ENCODE results near the gene MAPK1.

MAPK1 gene

DNA sequence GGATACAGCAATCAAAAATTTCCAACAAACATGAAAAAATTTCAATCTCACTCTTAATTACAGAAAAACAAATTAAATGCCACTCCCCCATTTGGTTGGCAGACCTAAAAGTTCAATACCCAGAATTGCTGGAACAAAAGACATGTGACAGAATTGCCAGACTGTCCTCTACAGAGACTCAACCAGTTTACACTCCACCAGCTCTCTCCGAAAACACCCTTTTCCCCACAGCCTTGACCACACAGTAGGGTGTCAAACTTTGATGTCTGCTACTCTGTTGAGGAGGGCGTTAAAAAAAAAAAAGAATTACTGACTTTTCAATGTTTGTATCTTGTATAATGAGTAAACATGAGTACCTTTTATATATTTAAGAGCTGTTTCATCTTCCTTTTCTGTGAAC lies 87.2 kb downstream of the MAPK1 start:
- DNase-seq: no peak

DNA sequence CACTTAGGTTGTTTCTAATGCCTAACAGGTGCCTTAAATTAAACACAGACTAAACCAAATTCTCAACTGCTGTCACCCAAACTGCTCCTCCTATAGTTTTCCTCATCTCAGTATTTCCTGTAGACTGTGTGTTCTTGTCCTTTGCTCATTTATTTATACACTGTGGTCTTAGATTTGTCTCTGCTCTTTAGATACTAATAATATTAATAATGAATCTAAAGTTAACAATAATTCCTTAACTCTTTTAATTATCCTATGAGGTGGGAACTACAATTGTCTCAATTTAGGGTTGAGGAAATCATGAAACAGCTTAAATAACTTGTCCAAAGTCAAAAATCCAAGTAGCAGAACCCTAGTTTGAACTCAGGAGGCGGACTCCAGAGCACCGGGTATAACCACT lies 88.0 kb downstream of the MAPK1 start:
- no peak for DNase-seq

DNA sequence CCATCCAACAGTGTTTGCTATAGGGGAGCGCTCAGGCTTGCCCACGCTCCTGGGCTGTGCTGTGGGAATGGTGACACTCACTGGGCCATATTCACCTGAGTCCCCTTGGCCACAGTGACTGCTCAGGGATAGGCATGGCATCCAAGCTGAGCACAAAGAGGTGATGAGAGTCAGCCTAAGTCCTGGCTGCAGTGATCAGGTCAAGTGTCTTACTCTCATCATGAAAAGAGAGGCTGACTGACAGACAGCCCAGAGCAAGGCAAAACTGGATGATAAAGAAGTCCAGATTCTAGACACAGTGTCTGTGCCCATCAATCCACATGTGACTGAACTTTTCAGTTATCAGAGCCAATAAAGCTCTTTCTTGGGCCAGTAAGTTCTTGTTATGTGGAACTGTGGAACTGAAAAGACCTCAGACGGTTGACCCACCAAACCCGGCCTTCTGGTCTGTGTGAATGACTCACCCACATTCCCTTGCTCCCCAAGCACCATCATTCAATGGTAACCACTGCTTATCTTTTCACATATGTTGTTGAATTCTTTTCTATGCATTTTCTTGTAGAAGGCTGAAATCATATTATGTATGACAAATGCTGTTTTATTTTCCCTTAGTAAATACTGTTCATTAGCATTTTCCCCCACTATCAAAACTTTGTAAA lies 88.6 kb downstream of the MAPK1 start:
- DNase-seq: no peak

DNA sequence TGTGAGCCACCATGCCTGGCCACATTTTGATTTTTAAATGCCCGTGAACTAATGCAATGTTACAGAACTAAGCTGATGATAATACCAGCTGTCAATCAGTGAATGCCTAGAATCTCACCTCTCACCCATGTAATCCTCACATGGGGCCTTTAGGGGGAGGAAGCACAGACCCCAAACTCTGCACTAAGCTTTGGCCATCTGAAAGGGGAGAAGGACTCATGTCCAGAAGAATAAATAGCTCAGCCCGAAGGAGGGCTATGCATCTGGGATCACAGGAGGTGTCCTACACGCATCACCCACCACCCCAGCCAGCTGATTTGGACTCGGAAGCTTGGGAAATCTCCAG lies 95.8 kb downstream of the MAPK1 start:
- DNase-seq: no peak

GRCh38 chr22:21768435-21768834 lies 99.0 kb downstream of the MAPK1 start:
- no peak for DNase-seq

- DNase-seq: no peak
Measured at GRCh38 chr22:21766691-21767462, 100.6 kb downstream of the MAPK1 start.

GRCh38 chr22:21765909-21766529 lies 101.4 kb downstream of the MAPK1 start:
- DNase-seq: no peak

DNA sequence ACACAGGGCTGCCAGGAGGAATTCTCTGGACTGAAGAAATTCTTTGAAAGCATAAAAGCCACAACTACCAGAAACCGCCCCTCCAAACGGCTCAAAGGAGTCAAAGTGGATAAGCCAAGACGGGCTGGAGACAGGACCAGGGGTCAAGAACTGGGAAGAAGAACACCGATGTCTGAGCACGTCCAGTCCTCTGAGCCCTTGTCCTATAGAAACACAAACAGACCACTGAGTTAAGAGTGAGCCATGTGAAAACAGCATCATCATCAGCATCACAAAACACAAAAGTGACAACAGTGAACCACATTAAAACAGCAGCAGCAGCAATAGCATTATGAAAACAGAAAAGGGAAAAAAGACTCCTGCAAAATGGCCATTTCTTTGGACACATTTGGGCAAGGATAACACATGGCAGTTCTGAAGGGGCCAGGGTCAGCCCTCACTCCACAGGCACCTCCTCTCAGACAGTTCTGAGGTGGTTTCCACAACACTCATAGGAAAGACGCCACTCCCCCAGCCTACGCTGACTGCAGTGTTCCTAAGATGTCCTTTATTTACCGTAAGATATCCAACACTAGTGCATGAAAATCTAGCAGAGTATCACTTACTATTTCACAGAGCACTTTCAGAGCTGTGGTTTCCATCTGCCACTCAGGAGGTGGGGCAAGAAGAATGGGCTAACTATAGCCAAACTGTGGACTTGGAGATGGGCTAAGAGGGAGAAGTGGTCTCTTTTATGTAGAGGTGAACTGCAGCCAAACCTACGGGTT lies 103.2 kb downstream of the MAPK1 start:
- DNase-seq: no peak

GRCh38 chr22:21762712-21763581 lies 104.5 kb downstream of the MAPK1 start:
- no peak for DNase-seq

DNA sequence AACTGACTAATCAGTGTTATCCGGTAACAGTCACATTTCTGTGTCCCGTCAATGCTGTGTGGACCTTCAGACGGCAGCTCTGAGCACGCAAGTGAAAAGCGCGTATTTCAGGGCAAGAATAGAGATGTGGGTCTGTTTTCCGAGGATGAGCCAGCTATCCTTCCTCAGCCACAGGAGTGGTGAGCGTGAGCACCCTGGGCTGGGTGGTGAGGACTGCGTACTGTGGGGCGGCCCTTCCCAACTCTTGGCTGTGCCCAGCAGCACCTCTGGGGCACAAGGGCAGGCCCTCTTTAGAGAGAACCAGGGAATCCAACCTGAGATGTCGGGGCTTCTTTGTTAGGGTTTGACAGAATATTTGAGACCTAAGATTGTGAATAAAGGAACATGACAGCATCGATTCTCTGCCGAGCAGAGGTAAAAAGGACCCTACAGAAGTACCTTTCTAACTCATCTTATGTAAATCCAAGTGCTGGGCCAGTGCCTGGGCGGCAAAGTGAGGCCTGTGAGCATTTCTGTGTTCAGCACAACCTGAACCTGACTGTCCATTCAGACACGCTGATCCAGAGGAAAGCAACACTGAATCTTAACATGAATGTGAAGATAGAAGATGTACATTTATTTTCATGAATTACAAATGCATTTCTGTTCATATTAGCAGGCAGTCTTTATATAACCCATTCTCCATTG lies 105.3 kb downstream of the MAPK1 start:
- DNase-seq: no peak

GRCh38 chr22:21761086-21761485 lies 106.4 kb downstream of the MAPK1 start:
- DNase-seq: no peak

DNA sequence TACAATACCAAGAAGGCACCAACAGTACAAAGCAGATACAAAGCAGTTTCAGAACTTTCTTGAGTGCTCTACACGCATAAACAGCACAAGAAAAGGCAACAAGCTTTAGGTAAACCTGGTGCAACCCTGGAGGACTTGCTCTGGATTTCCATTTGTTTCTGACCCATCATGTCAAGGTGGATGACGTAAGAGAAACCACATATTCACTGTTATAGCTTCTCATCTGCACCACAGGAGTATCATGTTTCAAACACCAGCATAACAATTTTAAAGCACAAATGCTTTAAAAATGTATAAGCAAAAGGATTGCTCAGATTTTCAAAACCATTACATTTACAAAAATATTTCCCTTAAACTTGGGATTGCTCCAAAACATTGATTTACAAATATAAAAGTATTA lies 106.8 kb downstream of the MAPK1 start:
- DNase-seq: no peak

GRCh38 chr22:21759646-21760376 lies 107.6 kb downstream of the MAPK1 start:
- DNase-seq: no peak

DNA sequence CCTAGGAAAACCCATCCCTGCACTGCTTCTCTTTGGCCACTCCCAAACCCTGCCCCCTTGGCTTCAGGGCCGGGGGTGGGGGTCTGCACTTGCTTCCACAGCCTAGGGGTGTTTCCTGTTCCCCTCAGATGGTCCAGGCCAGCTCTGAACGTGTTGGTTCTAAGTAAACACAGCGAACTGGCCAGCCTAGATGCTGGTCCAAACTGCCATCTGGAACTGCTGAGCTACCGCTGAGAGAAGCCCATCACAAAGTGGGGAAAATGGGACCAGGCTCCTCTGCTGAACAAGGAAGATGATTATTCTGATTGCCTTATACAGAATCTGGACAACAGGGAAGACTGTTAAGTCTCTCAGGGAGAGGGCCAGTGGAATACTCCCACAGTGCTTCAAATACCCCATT lies 108.4 kb downstream of the MAPK1 start:
- no peak for DNase-seq

GRCh38 chr22:21758091-21758864 lies 109.2 kb downstream of the MAPK1 start:
- no peak for DNase-seq

DNA sequence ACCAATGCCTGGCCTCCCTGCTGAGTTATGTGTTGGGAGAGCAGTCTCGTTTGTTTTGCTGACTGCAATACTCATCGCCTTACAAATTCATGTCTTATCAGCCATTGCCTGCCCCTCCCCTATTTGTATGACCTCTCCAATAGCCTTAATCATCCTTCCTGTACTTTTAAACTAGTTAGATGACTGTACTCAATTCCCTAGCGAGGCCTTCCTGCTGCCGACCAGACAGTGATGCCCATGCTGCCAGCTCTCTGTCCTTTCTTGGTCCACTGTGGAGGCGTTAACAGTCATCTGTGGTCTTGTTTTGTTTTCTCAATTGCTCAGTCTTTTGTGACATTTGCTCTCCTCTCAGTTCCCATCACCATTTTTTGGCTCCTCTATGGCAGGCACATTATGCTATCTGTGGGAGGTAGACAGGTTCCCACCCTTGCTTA lies 111.6 kb downstream of the MAPK1 start:
- DNase-seq: no peak

- no peak for DNase-seq
Measured at GRCh38 chr22:21754523-21754922, 112.9 kb downstream of the MAPK1 start.

GRCh38 chr22:21753374-21754111 lies 113.9 kb downstream of the MAPK1 start:
- DNase-seq: no peak

- no peak for DNase-seq
Measured at GRCh38 chr22:21752276-21752675, 115.2 kb downstream of the MAPK1 start.

- no peak for DNase-seq
Measured at GRCh38 chr22:21745948-21746347, 121.5 kb downstream of the MAPK1 start.

Data from DMS79 treated with DMSO at 0.1 percent for 48 hours (cell line).